K562 (cell line): ENCODE results near the gene UNC13A. TPM values are rescaled to one million over a fixed set of nuclear protein-coding genes. Genes with fewer than 3 reads are reported as not detected.
"Not testable (repeated sequence)": the region's sequence is repeated elsewhere in the genome, so short reads cannot be mapped to it uniquely, and the experiment has no call there.

Experiments
- ATAC-seq: fragments of 200-7000 bp; cut with Tn5 transposase; 3 replicates; pipeline ENCODE4 v1.9.1; 2020; ENCODE audit warnings: moderate library complexity
- BruUV-seq: library from RNA; stranded (reverse); fragments of 400-500 nt; replicated peaks from 2 replicates; lab custom pipeline; 2021; lab: Mats Ljungman, UMichigan
- CTCF ChIA-PET: fragments of 300-600 bp; formaldehyde crosslinking; extraction: SDS; loops from one replicate; lab custom pipeline; 2021; ENCODE audit warnings: low intra/inter-chr PET ratio; lab: Yijun Ruan, JAX
- POLR2A ChIA-PET: fragments of 300-600, 350-650 bp; sonication (Branson Sonifier 250); formaldehyde crosslinking; extraction: SDS; loops from one replicate; lab custom pipeline; 2021; ENCODE audit warnings: antibody characterized with exemption, inconsistent platforms; lab: Yijun Ruan, JAX
- DNase-seq, 4 experiments: peaks; one replicate each; pipeline versions ENCODE4 v3.0.0 to v3.0.0-alpha.2; 2011 to 2018; ENCODE audit warnings: low spot score in 3 of 4, mixed read lengths in 3 of 4; ENCODE audit errors: extremely low read depth in 1 of 4
- FAIRE-seq: peaks from 2 replicates; lab custom pipeline; 2011; peaks lifted over from hg19 to GRCh38; lab: Jason Lieb, UNC
- H2AFZ ChIP-seq: 2 replicates; pipeline ENCODE4 v1.6.0; 2011; ENCODE audit warnings: low read depth, low read length, control low read depth, inconsistent platforms
- H3K27ac ChIP-seq: fragments of 200-600 bp; 3 replicates; pipeline ENCODE4 v1.8.0; 2011; ENCODE audit warnings: low read depth, mild to moderate bottlenecking, control low read depth, inconsistent platforms, low read length, moderate library complexity, mixed read lengths; ENCODE audit errors: extremely low read depth
- H3K27me3 ChIP-seq, 2 experiments: fragments of 300-600 bp in 1 of 2; 2 replicates in 1 of 2; 3 replicates in 1 of 2; pipeline versions ENCODE4 v1.6.0 to v1.8.0; 2011; ENCODE audit warnings: inconsistent platforms in 2 of 2, low read length in 2 of 2, mild to moderate bottlenecking in 1 of 2, mixed read lengths in 1 of 2, moderate library complexity in 1 of 2; ENCODE audit not compliant: control insufficient read depth in 2 of 2, insufficient read depth in 2 of 2
- H3K36me3 ChIP-seq: fragments of 300-600 bp; 3 replicates; pipeline ENCODE4 v1.8.0; 2011; ENCODE audit warnings: mild to moderate bottlenecking, low read length, inconsistent platforms; ENCODE audit not compliant: control insufficient read depth, insufficient read depth
- H3K4me1 ChIP-seq, 2 experiments: fragments of 200-600 bp in 1 of 2; replicated peaks in 1 of 2; 2 replicates in 1 of 2; 3 replicates in 1 of 2; pipeline versions ENCODE4 v1.5.1 to v1.8.0; 2011; ENCODE audit warnings: inconsistent platforms in 2 of 2, low read length in 2 of 2, mild to moderate bottlenecking in 1 of 2, mixed read lengths in 1 of 2, moderate library complexity in 1 of 2; ENCODE audit not compliant: control insufficient read depth in 2 of 2, insufficient read depth in 2 of 2
- H3K4me2 ChIP-seq: 2 replicates; pipeline ENCODE4 v1.6.1; 2011; ENCODE audit warnings: low read length, control low read depth, inconsistent platforms, mixed read lengths; ENCODE audit not compliant: insufficient read depth
- H3K4me3 ChIP-seq: fragments of 200-600 bp; sonication (generic), shearing (Covaris generic); 2 replicates; pipeline ENCODE4 v1.5.1; 2016; ENCODE audit warnings: control low read depth, inconsistent platforms
- H3K79me2 ChIP-seq: fragments of 200-600 bp; 3 replicates; pipeline ENCODE4 v1.8.0; 2011; ENCODE audit warnings: low read length, inconsistent platforms; ENCODE audit not compliant: control insufficient read depth, insufficient read depth
- H3K9ac ChIP-seq, 2 experiments: 2 replicates each; pipeline versions ENCODE4 v1.6.0 to v1.6.1; 2011; ENCODE audit warnings: low read depth in 2 of 2, low read length in 2 of 2, control low read depth in 1 of 2, inconsistent platforms in 1 of 2, mild to moderate bottlenecking in 1 of 2, mixed read lengths in 1 of 2; ENCODE audit not compliant: insufficient read depth in 1 of 2
- H3K9me1 ChIP-seq: one replicate; pipeline ENCODE4 v1.6.0; 2011; ENCODE audit warnings: inconsistent platforms, mild to moderate bottlenecking, low read length, moderate library complexity; ENCODE audit not compliant: control insufficient read depth, insufficient read depth
- H3K9me3 ChIP-seq: replicated peaks from 2 replicates; pipeline ENCODE4 v1.5.1; 2011; ENCODE audit warnings: low read depth, low read length, inconsistent platforms; ENCODE audit not compliant: control insufficient read depth, insufficient read depth
- H4K20me1 ChIP-seq: replicated peaks from 2 replicates; pipeline ENCODE4 v1.6.1; 2011; ENCODE audit warnings: low read length, inconsistent platforms, mixed read lengths; ENCODE audit not compliant: control insufficient read depth, insufficient read depth
- AFF1 ChIP-seq, 2 experiments: fragments of 450-650 bp; IDR thresholded peaks; 2 replicates each; pipeline ENCODE4 v1.6.1; 2018; ENCODE audit warnings: mild to moderate bottlenecking in 2 of 2, low read depth in 1 of 2; ENCODE audit not compliant: partially characterized antibody in 2 of 2
- CBFA2T3 ChIP-seq: fragments of 450-650 bp; IDR thresholded peaks from 2 replicates; pipeline ENCODE4 v1.6.1; 2017
- CLOCK ChIP-seq: fragments of 250-450 bp; sonication (Bioruptor Pico); IDR thresholded peaks from 2 replicates; pipeline ENCODE4 v1.4.0; 2020; ENCODE audit warnings: mild to moderate bottlenecking, moderate library complexity, borderline replicate concordance
- KLF16 ChIP-seq: IDR thresholded peaks from 2 replicates; pipeline ENCODE4 v1.6.1; 2016; ENCODE audit warnings: antibody characterized with exemption
- L3MBTL2 ChIP-seq: fragments of 450-650 bp; IDR thresholded peaks from 2 replicates; pipeline ENCODE4 v1.6.1; 2016; ENCODE audit warnings: mild to moderate bottlenecking, moderate library complexity
- RNF2 ChIP-seq: sonication (generic); IDR thresholded peaks from 2 replicates; pipeline ENCODE4 v1.6.1; 2016
- WGBS: fragments of 100-300 bp; shearing (Covaris generic); methylation state at CpG from one replicate; pipeline ENCODE4 v1.1.6; 2016; ENCODE audit warnings: low coverage, mixed read lengths; ENCODE audit not compliant: insufficient coverage; ENCODE audit errors: missing lambda C conversion rate; 5-methylcytosine and 5-hydroxymethylcytosine counted together
- in situ Hi-C: fragments of 300-500 bp; cut with MboI; formaldehyde crosslinking; loops from 4 replicates; pipeline ENCODE4 v1.15.0; 2018; ENCODE audit warnings: inconsistent platforms, mixed read lengths
- intact Hi-C: fragments of 100-400 bp; cut with micrococcal nuclease; formaldehyde crosslinking; loops from 2 replicates; pipeline ENCODE4 v1.14.2; 2022
- polyA plus RNA-seq, 8 experiments: library from polyadenylated mRNA; depleted of rRNA in 4 of 8; stranded (reverse) in 5 of 8; unstranded in 3 of 8; fragments of >200 nt; fragmentation: Nextera tagmentation in 2 of 8; fragmentation: Illumina TruSeq in 1 of 8; extraction: Ambion mirVana in 2 of 8; extraction: Trizol in 1 of 8; gene quantifications; 2 replicates each; pipeline versions ENCODE4 v1.2.1 to v1.2.3, GENCODE V29; 2011 to 2014; ENCODE audit warnings: inconsistent platforms in 1 of 8, missing spikeins in 1 of 8
- total RNA-seq, 7 experiments: library from RNA; depleted of rRNA in 6 of 7; stranded (reverse); fragments of >200 nt in 6 of 7; fragmentation: Illumina TruSeq in 2 of 7; extraction: Trizol in 2 of 7; gene quantifications; 2 replicates each; pipeline versions ENCODE4 v1.2.1 to v1.2.3, GENCODE V29; 2011 to 2021; ENCODE audit warnings: low replicate concordance in 1 of 7

Gene UNC13A
- total and polyA plus RNA-seq, 9 of the 15 experiments (the other 6 are each of a cell fraction or from before 2014, with no cell fraction given): 0.03 to 1.0 (median 0.25) TPM

GRCh38 chr19:17553256-17553655 is 134.9 kb downstream of the UNC13A start (continued):
- TF ChIP-seq CLOCK (no peak), RNF2 (no peak), KLF16 (peak; percentile 21; the same call in 1 of the 2 replicates), L3MBTL2 (0 out of 2 replicates have a peak, but pooled peaks have one; percentile 11), CBFA2T3 (0 out of 2 replicates have a peak, but pooled peaks have one; percentile 6), AFF1 (IDR thresholded peaks at IDR 0.05; ENCODE audit: low read depth in 1 of 2, partially characterized antibody in 2 of 2) (peak in 1 of 2 experiments; percentile 21)

- intact Hi-C loops: not testable (repeated sequence)
- 75% methylated on average over 4 of the region's 4 CpGs for WGBS
Measured at GRCh38 chr19:17552735-17553134, 135.4 kb downstream of the UNC13A start.

More at GRCh38 chr19:17552735-17553134, 135.4 kb downstream of the UNC13A start:
- H3K9me3 ChIP-seq, H3K9ac ChIP-seq, FAIRE-seq, in situ Hi-C loops, H3K36me3 ChIP-seq, H2AFZ ChIP-seq, DNase-seq, H3K4me2 ChIP-seq, H3K27me3 ChIP-seq, ATAC-seq, H3K9me1 ChIP-seq, CTCF ChIA-PET, BruUV-seq, H4K20me1 ChIP-seq, H3K4me3 ChIP-seq: not testable (repeated sequence)
- Histone ChIP-seq H3K4me1 (peaks cover 10 to 31% of the 10 kb centered on the region in 2 experiments; a peak in 4 of 5 replicates), H3K79me2 (peaks cover 23% of the 10 kb centered on the region), H3K27ac (peak overlapping the region; percentile 58; the same call in 1 of the 3 replicates)
- POLR2A ChIA-PET: interaction anchor here (0.9 to 1.3 kb wide), 4 partner anchors 8 to 28 kb away, joined by 3 to 4 read pairs (median 3); no protein-coding TSS in a partner anchor
